Loucy (cell line): ENCODE data around the gene OSGIN1.

ENCODE experiments used
- H2AFZ ChIP-seq: fragments of 200-600 bp; sonication (generic); 2 replicates; pipeline ENCODE4 v1.6.0; 2016; ENCODE audit warnings: antibody characterized with exemption, mild to moderate bottlenecking, low read length, moderate library complexity
- H3F3A ChIP-seq: fragments of 200-600 bp; 2 replicates; pipeline ENCODE4 v1.6.0; 2016; ENCODE audit warnings: antibody characterized with exemption, low read depth, mild to moderate bottlenecking
- H3K27me3 ChIP-seq: fragments of 200-600 bp; sonication (generic); 2 replicates; pipeline ENCODE4 v1.6.1; 2014; ENCODE audit warnings: low read length, mild to moderate bottlenecking; ENCODE audit not compliant: insufficient read depth, poor library complexity, severe bottlenecking
- H3K36me3 ChIP-seq: fragments of 200-600 bp; sonication (generic); 2 replicates; pipeline ENCODE4 v1.6.1; 2016; ENCODE audit warnings: low read length; ENCODE audit not compliant: insufficient read depth
- H3K4me1 ChIP-seq: fragments of 200-600 bp; sonication (generic); 2 replicates; pipeline ENCODE4 v1.5.1; 2014; ENCODE audit warnings: low read length, mild to moderate bottlenecking; ENCODE audit not compliant: insufficient read depth, poor library complexity, severe bottlenecking
- H3K4me2 ChIP-seq: fragments of 200-600 bp; sonication (generic); 2 replicates; pipeline ENCODE4 v1.6.0; 2014; ENCODE audit warnings: antibody characterized with exemption, low read length, low read depth, mild to moderate bottlenecking; ENCODE audit not compliant: poor library complexity, severe bottlenecking
- H3K4me3 ChIP-seq: fragments of 200-600 bp; sonication (generic); 2 replicates; pipeline ENCODE4 v1.5.1; 2014; ENCODE audit warnings: low read length, mild to moderate bottlenecking, mixed read lengths; ENCODE audit not compliant: poor library complexity, severe bottlenecking
- H3K79me2 ChIP-seq: fragments of 200-600 bp; sonication (generic); 2 replicates; pipeline ENCODE4 v1.6.1; 2014; ENCODE audit warnings: low read length; ENCODE audit not compliant: insufficient read depth
- H3K9ac ChIP-seq: fragments of 200-600 bp; sonication (generic); 2 replicates; pipeline ENCODE4 v1.6.0; 2014; ENCODE audit warnings: mild to moderate bottlenecking, low read depth, low read length, moderate library complexity; ENCODE audit not compliant: poor library complexity, severe bottlenecking
- H3K9me2 ChIP-seq: fragments of 200-600 bp; sonication (generic); replicated peaks from 2 replicates; pipeline ENCODE4 v1.6.1; 2016; ENCODE audit warnings: low read depth, low read length, mixed read lengths
- H3K9me3 ChIP-seq: fragments of 200-600 bp; sonication (generic); 2 replicates; pipeline ENCODE4 v1.6.1; 2014; ENCODE audit warnings: mild to moderate bottlenecking, antibody characterized with exemption, low read length, low read depth; ENCODE audit not compliant: insufficient read depth
- H4K20me1 ChIP-seq: fragments of 200-600 bp; sonication (generic); 2 replicates; pipeline ENCODE4 v1.6.0; 2014; ENCODE audit warnings: antibody characterized with exemption, low read length, mild to moderate bottlenecking; ENCODE audit not compliant: insufficient read depth, poor library complexity, severe bottlenecking
- CTCF ChIP-seq: fragments of 200-600 bp; sonication (generic); conservative IDR thresholded peaks from 2 replicates; pipeline ENCODE4 v1.5.1; 2014; ENCODE audit warnings: mild to moderate bottlenecking, antibody characterized with exemption, low read length
- EZH2phosphoT487 ChIP-seq: fragments of 200-600 bp; IDR thresholded peaks from 2 replicates; pipeline ENCODE4 v1.6.1; 2018; ENCODE audit warnings: antibody characterized with exemption, mild to moderate bottlenecking, moderate library complexity, borderline replicate concordance

Gene OSGIN1

DNA sequence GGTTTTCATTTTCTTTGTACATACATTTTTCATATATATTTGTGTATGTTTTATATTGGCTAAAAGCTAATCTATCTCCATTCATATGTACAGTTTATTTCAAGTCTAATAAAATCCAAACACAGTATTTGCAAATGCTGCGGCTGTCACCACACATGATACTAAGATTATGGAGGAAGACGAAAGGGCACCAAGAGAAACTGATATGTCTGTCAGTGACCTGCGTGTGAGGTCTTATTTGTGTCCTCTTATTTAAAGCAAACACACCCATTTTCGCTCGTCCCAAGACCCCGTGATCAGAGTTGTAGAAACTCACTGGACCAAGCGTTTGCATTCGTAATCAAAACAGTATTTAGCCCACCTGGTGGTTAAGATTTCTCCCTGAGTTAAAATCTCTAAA lies 45.9 kb upstream of the OSGIN1 start:
- Histone ChIP-seq H3K27me3 (no peaks in the 10 kb centered on the region), H3K9me3 (no peaks in the 10 kb centered on the region), H3K4me1 (peaks cover 4% of the 10 kb centered on the region), H3K9me2 (no peaks in the 10 kb centered on the region), H3F3A (no peaks in the 10 kb centered on the region), H3K36me3 (peaks cover 16% of the 10 kb centered on the region; the same call in 1 of the 2 replicates), H2AFZ (no peak overlapping the region), H3K9ac (no peak overlapping the region), H3K4me3 (no peak overlapping the region), H3K4me2 (no peak overlapping the region), H4K20me1 (no peaks in the 10 kb centered on the region), H3K79me2 (peaks cover 4% of the 10 kb centered on the region; the same call in 1 of the 2 replicates)
- TF ChIP-seq EZH2phosphoT487 (no peak), CTCF (no peak)

- H3K27me3 ChIP-seq: no peaks in the 10 kb centered on the region
Measured at GRCh38 chr16:83907631-83908250, 45.3 kb upstream of the OSGIN1 start.

DNA sequence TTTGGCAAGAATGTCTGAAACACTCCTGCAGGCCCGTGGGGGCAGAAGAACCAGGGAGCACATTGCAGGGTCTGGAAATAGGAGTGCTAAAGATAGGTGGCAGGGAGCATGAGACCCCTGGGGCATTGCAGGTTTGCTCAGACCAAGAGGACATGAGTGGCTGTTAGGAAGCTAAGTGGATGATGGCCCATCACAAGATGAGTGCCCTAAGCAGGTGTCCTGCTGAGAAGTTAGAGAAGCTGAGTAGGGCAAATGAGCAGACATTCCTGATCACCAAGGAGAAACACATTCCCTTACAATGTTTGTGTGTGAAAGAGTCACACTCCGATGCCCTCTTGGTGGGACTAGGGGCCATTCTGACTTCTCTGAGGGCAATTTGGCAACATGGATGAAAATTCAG lies 44.2 kb upstream of the OSGIN1 start:
- H3K4me2 ChIP-seq: no peak overlapping the region
- H3F3A ChIP-seq: no peaks in the 10 kb centered on the region
- H3K4me3 ChIP-seq: no peak overlapping the region
- no peaks in the 10 kb centered on the region for H3K9me3 ChIP-seq
- H3K4me1 ChIP-seq: no peaks in the 10 kb centered on the region
- no peaks in the 10 kb centered on the region for H3K27me3 ChIP-seq
- H3K9ac ChIP-seq: no peak overlapping the region
- H3K79me2 ChIP-seq: no peaks in the 10 kb centered on the region
- H3K9me2 ChIP-seq: no peaks in the 10 kb centered on the region
- H4K20me1 ChIP-seq: no peaks in the 10 kb centered on the region
- peaks cover 27% of the 10 kb centered on the region; the same call in 1 of the 2 replicates for H3K36me3 ChIP-seq
- TF ChIP-seq CTCF: no peak
- TF ChIP-seq EZH2phosphoT487: no peak
- H2AFZ ChIP-seq: no peak overlapping the region

More at GRCh38 chr16:83907631-83908250, 45.3 kb upstream of the OSGIN1 start:
- Histone ChIP-seq H3K9me2 (no peaks in the 10 kb centered on the region), H3K9me3 (no peaks in the 10 kb centered on the region), H2AFZ (no peak overlapping the region), H3F3A (no peaks in the 10 kb centered on the region), H3K4me1 (peaks cover 1% of the 10 kb centered on the region), H3K79me2 (peaks cover 4% of the 10 kb centered on the region; the same call in 1 of the 2 replicates), H3K9ac (no peak overlapping the region), H4K20me1 (no peaks in the 10 kb centered on the region), H3K4me2 (no peak overlapping the region), H3K4me3 (no peak overlapping the region), H3K36me3 (peaks cover 22% of the 10 kb centered on the region; the same call in 1 of the 2 replicates)
- TF ChIP-seq CTCF: no peak
- TF ChIP-seq EZH2phosphoT487: no peak
